HG02610 (cell line): ENCODE results near the gene ABHD14A.
"Not testable (repeated sequence)": the region's sequence is repeated elsewhere in the genome, so short reads cannot be mapped to it uniquely, and the experiment has no call there.

Experiments
- ATAC-seq: cut with Tn5 transposase; IDR thresholded peaks from one replicate; pipeline ENCODE4 v1.9.1; 2021; ENCODE audit warnings: mild to moderate bottlenecking, moderate library complexity; ENCODE audit not compliant: unreplicated experiment

The ABHD14A gene

GRCh38 chr3:51974963-51975851, at the start of gene ABHD14A:
Gene ABHD14A, plus strand, starts transcription at chr3:51975064. Its CDS starts 72 bp downstream, at chr3:51975136.
- ATAC-seq, result peak; percentile 56

- no peak for ATAC-seq
Measured at GRCh38 chr3:51927061-51927977, 47.5 kb upstream of the ABHD14A start.

- ATAC-seq, result no peak
Measured at GRCh38 chr3:51928438-51928837, 46.4 kb upstream of the ABHD14A start.

GRCh38 chr3:51928981-51929380, 45.9 kb upstream of the ABHD14A start:
- not testable (repeated sequence) for ATAC-seq

GRCh38 chr3:51929420-51930003, 45.4 kb upstream of the ABHD14A start:
- no peak for ATAC-seq

- ATAC-seq, result no peak
Measured at GRCh38 chr3:51930439-51930838, 44.4 kb upstream of the ABHD14A start.

- no peak for ATAC-seq
Measured at GRCh38 chr3:51931756-51932155, 43.1 kb upstream of the ABHD14A start.

GRCh38 chr3:51932471-51933370, 42.1 kb upstream of the ABHD14A start:
- no peak for ATAC-seq

GRCh38 chr3:51933471-51934138, 41.3 kb upstream of the ABHD14A start:
- ATAC-seq, result no peak

- no peak for ATAC-seq
Measured at GRCh38 chr3:51934139-51934850, 40.6 kb upstream of the ABHD14A start.

GRCh38 chr3:51934991-51935885, 39.6 kb upstream of the ABHD14A start:
- no peak for ATAC-seq

GRCh38 chr3:51935886-51936755, 38.7 kb upstream of the ABHD14A start:
- ATAC-seq, result no peak

- ATAC-seq, result no peak
Measured at GRCh38 chr3:51937014-51937413, 37.9 kb upstream of the ABHD14A start.

GRCh38 chr3:51937611-51938450, 37.0 kb upstream of the ABHD14A start:
- ATAC-seq, result no peak

GRCh38 chr3:51938780-51939425, 36.0 kb upstream of the ABHD14A start:
- ATAC-seq, result no peak
